HepG2 (cell line): Measurements from ENCODE around the gene ATM. TPM values are rescaled to one million over a fixed set of nuclear protein-coding genes. Genes with fewer than 3 reads are reported as not detected.
"Not testable (repeated sequence)": the region's sequence is repeated elsewhere in the genome, so short reads cannot be mapped to it uniquely, and the experiment has no call there.

Experiments
- ATAC-seq: fragments of 200-7000 bp; cut with Tn5 transposase; 3 replicates; pipeline ENCODE4 v1.9.1; 2020; ENCODE audit warnings: mild to moderate bottlenecking, moderate library complexity
- BruUV-seq: library from RNA; stranded (reverse); fragments of 400-500 nt; replicated peaks from 2 replicates; lab custom pipeline; 2021; lab: Mats Ljungman, UMichigan
- CTCF ChIA-PET: fragments of 300-600 bp; formaldehyde crosslinking; extraction: SDS; loops from one replicate; lab custom pipeline; 2021; ENCODE audit warnings: low total read pairs, inconsistent platforms, low intra/inter-chr PET ratio; lab: Yijun Ruan, JAX
- POLR2A ChIA-PET: fragments of 350-600 bp; sonication (Branson Sonifier 250); formaldehyde crosslinking; loops from one replicate; lab custom pipeline; 2020; ENCODE audit warnings: antibody characterized with exemption, inconsistent platforms; lab: Yijun Ruan, JAX
- DNase-seq: peaks from one replicate; pipeline ENCODE4 v3.0.0-alpha.2; 2015; ENCODE audit warnings: low spot score
- FAIRE-seq: peaks from 3 replicates; lab custom pipeline; 2011; peaks lifted over from hg19 to GRCh38; lab: Jason Lieb, UNC
- H2AFZ ChIP-seq: one replicate; pipeline ENCODE4 v1.6.1; 2011; ENCODE audit warnings: low read length, inconsistent platforms
- H3K27ac ChIP-seq: fragments of 300-600 bp; 3 replicates; pipeline ENCODE4 v1.8.0; 2011; ENCODE audit warnings: mixed run types, mild to moderate bottlenecking, mixed read lengths, low read length, inconsistent platforms; ENCODE audit not compliant: insufficient read depth; ENCODE audit errors: extremely low read length
- H3K27me3 ChIP-seq, 2 experiments: fragments of 200-600 bp in 1 of 2; 2 replicates in 1 of 2; 3 replicates in 1 of 2; pipeline versions ENCODE4 v1.6.0 to v1.8.0; 2011; ENCODE audit warnings: low read length in 2 of 2, mild to moderate bottlenecking in 2 of 2, moderate library complexity in 2 of 2, inconsistent platforms in 1 of 2; ENCODE audit not compliant: insufficient read depth in 2 of 2, control insufficient read depth in 1 of 2
- H3K36me3 ChIP-seq, 2 experiments: fragments of 200-600 bp in 1 of 2; replicated peaks in 1 of 2; 2 replicates in 1 of 2; 3 replicates in 1 of 2; pipeline versions ENCODE4 v1.5.1 to v1.8.0; 2011; ENCODE audit warnings: low read length in 2 of 2, inconsistent platforms in 1 of 2; ENCODE audit not compliant: insufficient read depth in 2 of 2, control insufficient read depth in 1 of 2
- H3K4me1 ChIP-seq: 2 replicates; pipeline ENCODE4 v1.5.1; 2012; ENCODE audit warnings: low read length, inconsistent platforms; ENCODE audit not compliant: insufficient read depth
- H3K4me2 ChIP-seq: 2 replicates; pipeline ENCODE4 v1.6.0; 2011; ENCODE audit warnings: low read depth, low read length, inconsistent platforms
- H3K4me3 ChIP-seq, 3 experiments: fragments of 200-600 bp in 1 of 3; sonication (generic), shearing (Covaris generic) in 1 of 3; replicated peaks in 1 of 3; 2 replicates each; pipeline ENCODE4 v1.5.1; 2011 to 2016; ENCODE audit warnings: low read length in 3 of 3, inconsistent platforms in 2 of 3, low read depth in 2 of 3, mild to moderate bottlenecking in 2 of 3, control low read depth in 1 of 3, mixed read lengths in 1 of 3; ENCODE audit not compliant: insufficient read depth in 1 of 3
- H3K79me2 ChIP-seq: one replicate; pipeline ENCODE4 v1.6.1; 2011; ENCODE audit warnings: low read length, inconsistent platforms; ENCODE audit not compliant: insufficient read depth
- H3K9ac ChIP-seq: 2 replicates; pipeline ENCODE4 v1.6.0; 2011; ENCODE audit warnings: mild to moderate bottlenecking, low read depth, low read length, inconsistent platforms; ENCODE audit not compliant: insufficient read depth
- H3K9me3 ChIP-seq: 2 replicates; pipeline ENCODE4 v1.5.1; 2012; ENCODE audit warnings: mild to moderate bottlenecking, low read length
- H4K20me1 ChIP-seq: 2 replicates; pipeline ENCODE4 v1.6.0; 2011; ENCODE audit warnings: inconsistent platforms, mild to moderate bottlenecking, low read length, moderate library complexity; ENCODE audit not compliant: insufficient read depth
- ZNF510 ChIP-seq: sonication (generic); formaldehyde crosslinking; IDR thresholded peaks from 2 replicates; pipeline ENCODE4 v1.4.0; 2020; ENCODE audit warnings: low read depth, mild to moderate bottlenecking, missing genetic modification reagents
- ZNF513 ChIP-seq: sonication (generic); formaldehyde crosslinking; conservative IDR thresholded peaks from 2 replicates; pipeline ENCODE4 v1.5.0; 2020; ENCODE audit warnings: missing genetic modification reagents
- ZNF564 ChIP-seq: sonication (generic); formaldehyde crosslinking; IDR thresholded peaks from 2 replicates; pipeline ENCODE4 v1.8.1; 2023; ENCODE audit warnings: mild to moderate bottlenecking, missing genetic modification reagents
- WGBS: methylation state at CpG from one replicate; pipeline ENCODE4 v1.1.6; 2017; ENCODE audit warnings: low lambda C conversion rate; 5-methylcytosine and 5-hydroxymethylcytosine counted together
- in situ Hi-C: cut with HindIII; loops from 2 replicates; pipeline ENCODE4 v1.10.0; 2017; ENCODE audit warnings: low pct_unique_long_range_greater_than_20kb; ENCODE audit not compliant: extremely low pct_ligation_motif_present
- intact Hi-C: fragments of 100-400 bp; cut with micrococcal nuclease; formaldehyde crosslinking; loops from one replicate; pipeline ENCODE4 v1.10.0; 2022; ENCODE audit not compliant: unreplicated experiment
- polyA plus RNA-seq, 8 experiments: library from polyadenylated mRNA; depleted of rRNA in 3 of 8; stranded (reverse) in 7 of 8; unstranded in 1 of 8; fragments of >200 nt; fragmentation: Illumina TruSeq in 4 of 8; extraction: Trizol in 4 of 8; gene quantifications; 2 replicates each; pipeline versions ENCODE4 v1.2.1 to v1.2.3, GENCODE V29; 2011 to 2016; ENCODE audit warnings: low read depth in 4 of 8, missing spikeins in 1 of 8, mixed read lengths in 1 of 8; ENCODE audit not compliant: insufficient read depth in 1 of 8
- total RNA-seq, 5 experiments: library from RNA; depleted of rRNA; stranded (reverse); fragments of >200 nt; fragmentation: Illumina TruSeq; extraction: Trizol; gene quantifications; 2 replicates each; pipeline ENCODE4 v1.2.3, GENCODE V29; 2016; ENCODE audit warnings: low read depth in 1 of 5

Gene ATM
- total and polyA plus RNA-seq, 2 of the 13 experiments (the other 11 are each of a cell fraction or from before 2014, with no cell fraction given): 40.0 to 71.6 TPM

GRCh38 chr11:108269583-108269982, 46.7 kb downstream of the ATM start:
- no TSS peak for BruUV-seq
- Histone ChIP-seq H3K4me3 (no peak overlapping the region), H3K27me3 (no peaks in the 10 kb centered on the region), H3K36me3 (peaks cover 6 to 36% of the 10 kb centered on the region in 2 experiments), H3K79me2 (no peaks in the 10 kb centered on the region), H4K20me1 (no peaks in the 10 kb centered on the region), H3K27ac (no peak overlapping the region), H3K9ac (no peak overlapping the region), H3K4me1 (no peaks in the 10 kb centered on the region), H3K9me3 (no peaks in the 10 kb centered on the region), H3K4me2 (no peak overlapping the region), H2AFZ (no peak overlapping the region)
- DNase-seq (no peak), ATAC-seq (no peak), FAIRE-seq (no peak)
- no peak for TF ChIP-seq ZNF564 (CRISPR knock-in tag)
- no peak for TF ChIP-seq ZNF513 (CRISPR knock-in tag)
- no peak for TF ChIP-seq ZNF510 (CRISPR knock-in tag)
- in situ Hi-C loops (no loop called here), intact Hi-C loops (no loop called here)
- CTCF ChIA-PET: no interaction called here
- WGBS: 95% methylated on average over 3 of the region's 3 CpGs
- POLR2A ChIA-PET: no interaction called here

GRCh38 chr11:108276985-108277616, 54.2 kb downstream of the ATM start:
- H3K9me3 ChIP-seq, BruUV-seq, H3K4me2 ChIP-seq, H3K4me1 ChIP-seq, H4K20me1 ChIP-seq, H2AFZ ChIP-seq, CTCF ChIA-PET, POLR2A ChIA-PET, intact Hi-C loops, in situ Hi-C loops, H3K27me3 ChIP-seq, ATAC-seq, FAIRE-seq, DNase-seq, H3K79me2 ChIP-seq, H3K9ac ChIP-seq, H3K27ac ChIP-seq, H3K4me3 ChIP-seq: not testable (repeated sequence)
- H3K36me3 ChIP-seq: peaks cover 8 to 48% of the 10 kb centered on the region in 2 experiments
- 96% methylated on average over 4 of the region's 13 CpGs for WGBS
